ENCODE results near the gene MAGI2.
"Not testable (repeated sequence)": the region's sequence is repeated elsewhere in the genome, so short reads cannot be mapped to it uniquely, and the experiment has no call there.

- not testable (repeated sequence) for TF ChIP-seq EZH2 (IDR thresholded peaks at IDR 0.05; ENCODE audit: insufficient read depth, poor library complexity, severe bottlenecking); EZH2phosphoT487 (IDR thresholded peaks at IDR 0.05; ENCODE audit: insufficient read depth, low read depth)
Measured at GRCh38 chr7:79071187-79071586, 382.3 kb downstream of the MAGI2 start.
